WTC11 (cell line): ENCODE results near the gene YIF1A. TPM values are rescaled to one million over a fixed set of nuclear protein-coding genes. Genes with fewer than 3 reads are reported as not detected.

Experiments
- ATAC-seq: fragments of 200-7000 bp; cut with Tn5 transposase; 2 replicates; pipeline ENCODE4 v1.10.0; 2021; ENCODE audit warnings: mild to moderate bottlenecking, moderate library complexity
- CTCF ChIA-PET: fragments of 300-600 bp; sonication (Branson Sonifier 250); formaldehyde crosslinking; loops from one replicate; lab custom pipeline; 2021; ENCODE audit warnings: antibody characterized with exemption; lab: Charles Lee
- POLR2A ChIA-PET: fragments of 350-600 bp; sonication (Branson Sonifier 250); formaldehyde crosslinking; loops from one replicate; lab custom pipeline; 2021; ENCODE audit warnings: antibody characterized with exemption; lab: Charles Lee
- DNase-seq: peaks from one replicate; pipeline ENCODE4 v3.0.0; 2021; ENCODE audit warnings: low spot score
- H3K27ac Mint-ChIP-seq: 2 replicates; pipeline ENCODE4 v1.8.0; 2021; ENCODE audit warnings: mixed read lengths
- H3K27me3 Mint-ChIP-seq: 2 replicates; pipeline ENCODE4 v1.8.0; 2021; ENCODE audit warnings: low read depth, mild to moderate bottlenecking, moderate library complexity, mixed read lengths
- H3K36me3 Mint-ChIP-seq: 2 replicates; pipeline ENCODE4 v1.8.0; 2021; ENCODE audit warnings: mixed read lengths
- H3K4me1 Mint-ChIP-seq: 2 replicates; pipeline ENCODE4 v1.8.0; 2022; ENCODE audit warnings: mixed read lengths
- H3K4me3 Mint-ChIP-seq: 2 replicates; pipeline ENCODE4 v1.8.0; 2021; ENCODE audit warnings: mild to moderate bottlenecking, moderate library complexity, mixed read lengths
- H3K9me3 Mint-ChIP-seq: 2 replicates; pipeline ENCODE4 v1.8.0; 2021; ENCODE audit warnings: mixed read lengths
- ETV6 ChIP-seq: sonication (generic); formaldehyde crosslinking; IDR thresholded peaks from 2 replicates; pipeline ENCODE4 v1.8.1; 2022; ENCODE audit warnings: mild to moderate bottlenecking, missing genetic modification reagents
- HMGA2 ChIP-seq: fragments of 250-450 bp; sonication (Bioruptor Pico); IDR thresholded peaks from 2 replicates; pipeline ENCODE4 v1.4.0; 2021; ENCODE audit warnings: mild to moderate bottlenecking, moderate library complexity
- HMGXB4 ChIP-seq: sonication (generic); formaldehyde crosslinking; IDR thresholded peaks from 2 replicates; pipeline ENCODE4 v1.8.1; 2023; ENCODE audit warnings: mild to moderate bottlenecking, moderate library complexity, missing genetic modification reagents
- IRF1 ChIP-seq: sonication (generic); formaldehyde crosslinking; IDR thresholded peaks from 2 replicates; pipeline ENCODE4 v1.8.0; 2023; ENCODE audit warnings: missing genetic modification reagents
- MAX ChIP-seq: sonication (generic); formaldehyde crosslinking; IDR thresholded peaks from 2 replicates; pipeline ENCODE4 v1.8.0; 2022; ENCODE audit warnings: mild to moderate bottlenecking, missing genetic modification reagents
- MLX ChIP-seq: sonication (generic); formaldehyde crosslinking; IDR thresholded peaks from 2 replicates; pipeline ENCODE4 v1.8.1; 2023; ENCODE audit warnings: mild to moderate bottlenecking, missing genetic modification reagents, moderate library complexity
- NFATC4 ChIP-seq: fragments of 250-450 bp; sonication (Bioruptor Pico); IDR thresholded peaks from 2 replicates; pipeline ENCODE4 v1.9.0; 2021; ENCODE audit warnings: mild to moderate bottlenecking
- PRDM15 ChIP-seq: sonication (generic); formaldehyde crosslinking; IDR thresholded peaks from 2 replicates; pipeline ENCODE4 v1.8.0; 2022; ENCODE audit warnings: missing genetic modification reagents
- RELA ChIP-seq: sonication (generic); formaldehyde crosslinking; IDR thresholded peaks from 2 replicates; pipeline ENCODE4 v1.8.1; 2022; ENCODE audit warnings: missing genetic modification reagents, mild to moderate bottlenecking, borderline replicate concordance
- TEAD1 ChIP-seq: sonication (generic); formaldehyde crosslinking; IDR thresholded peaks from 2 replicates; pipeline ENCODE4 v1.8.0; 2022; ENCODE audit warnings: mild to moderate bottlenecking, missing genetic modification reagents
- ZNF396 ChIP-seq: fragments of 250-450 bp; sonication (Bioruptor Pico); IDR thresholded peaks from 2 replicates; pipeline ENCODE4 v1.8.0; 2021; ENCODE audit warnings: mild to moderate bottlenecking, moderate library complexity, borderline replicate concordance
- ZNF425 ChIP-seq: fragments of 250-450 bp; sonication (Bioruptor Pico); conservative IDR thresholded peaks from 2 replicates; pipeline ENCODE4 v1.9.0; 2021; ENCODE audit warnings: mild to moderate bottlenecking
- total RNA-seq: library from RNA; stranded (reverse); gene quantifications from 3 replicates; pipeline ENCODE4 v1.2.3, GENCODE V29; 2021

YIF1A gene
- total RNA-seq, 1 experiment from 2014 or later = 86.9 TPM

- TF ChIP-seq ZNF425 (CRISPR knock-in tag) (no peak), IRF1 (CRISPR knock-in tag) (no peak), NFATC4 (CRISPR knock-in tag) (no peak), ZNF396 (no peak), TEAD1 (CRISPR knock-in tag) (no peak), ETV6 (CRISPR knock-in tag) (no peak), MAX (CRISPR knock-in tag) (no peak)
- TF ChIP-seq, all 79 proteins: peak for 0
Measured at GRCh38 chr11:66271816-66272215, 17.1 kb downstream of the YIF1A start (continued).

GRCh38 chr11:66268952-66269905 is 19.7 kb downstream of the YIF1A start:
- ChIA-PET POLR2A (interaction anchor here (0.6 to 1.5 kb wide), 3 partner anchors 8 to 132 kb away, joined by 3 to 5 read pairs (median 4); no protein-coding TSS in a partner anchor), CTCF (interaction anchor here (1.0 to 4.0 kb wide), 10 partner anchors 8 to 135 kb away, joined by 3 to 33 read pairs (median 6); partner anchors contain the start of genes CD248, CNIH2 and TMEM151A)
- H3K4me3 Mint-ChIP-seq = peak overlapping the region; percentile 97
- peak; percentile 43 for DNase-seq
- no peaks in the 10 kb centered on the region; the same call in 1 of the 2 replicates for H3K27me3 Mint-ChIP-seq
- no peaks in the 10 kb centered on the region for H3K9me3 Mint-ChIP-seq
- no peak for ATAC-seq
- H3K4me1 Mint-ChIP-seq = peaks cover 12% of the 10 kb centered on the region
- peak overlapping the region; percentile 98 for H3K27ac Mint-ChIP-seq
- H3K36me3 Mint-ChIP-seq = peaks cover 36% of the 10 kb centered on the region
- TF ChIP-seq PRDM15 (CRISPR knock-in tag) (peak; percentile 59), HMGXB4 (peak; percentile 50; the same call in 1 of the 2 replicates), HMGA2 (CRISPR knock-in tag) (no peak), RELA (CRISPR knock-in tag) (no peak), MLX (no peak)
